Measurements from ENCODE around the gene TMEM35B.

DNA sequence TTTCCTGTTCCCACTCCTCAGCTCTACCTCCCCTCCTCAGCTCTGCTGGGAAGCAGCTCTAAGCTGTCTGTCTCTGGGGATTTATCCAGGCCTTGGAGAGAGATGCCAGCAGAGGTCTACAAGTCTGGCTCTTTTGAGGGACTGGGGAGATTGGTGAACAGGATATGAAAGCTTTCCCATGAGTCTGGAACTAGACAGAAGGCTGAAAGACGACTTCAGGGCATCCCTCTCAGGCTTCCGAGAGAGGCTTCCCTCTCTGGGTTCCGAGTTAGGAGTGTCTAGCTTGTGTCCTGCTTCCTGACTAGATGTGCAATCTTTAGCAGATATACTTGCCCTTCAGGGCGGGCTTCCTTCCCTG is 733 bp downstream of the TMEM35B start:
- TF ChIP-seq GATA2 (IDR thresholded peaks at IDR 0.05; ENCODE audit: low read depth, low read length) (no peak), GATA3 (IDR thresholded peaks at IDR 0.05; ENCODE audit: low read depth, low read length) (no peak)
